Breast epithelium (tissue), 3 donors: ENCODE results near the gene PPP1R12B.

Source experiments
- POLR2A ChIP-seq: fragments of 450-650 bp; IDR thresholded peaks from one replicate; pipeline ENCODE4 v1.6.1; 2016; ENCODE audit warnings: antibody characterized with exemption, mild to moderate bottlenecking, moderate library complexity
- POLR2AphosphoS5 ChIP-seq, 3 donors: sonication (generic); formaldehyde crosslinking; IDR thresholded peaks; one replicate each; pipeline ENCODE4 v1.6.1; 2017; ENCODE audit warnings: antibody characterized with exemption in 3 of 3
- TF ChIP-seq, protein P1 (sequence below), 3 donors: fragments of 450-650 bp; IDR thresholded peaks; one replicate each; pipeline ENCODE4 v1.5.1; 2016 to 2017; ENCODE audit warnings: antibody characterized with exemption in 3 of 3, mild to moderate bottlenecking in 3 of 3, moderate library complexity in 3 of 3

GRCh38 chr1:202324646-202325045 is 23.9 kb upstream of the PPP1R12B start:
- TF ChIP-seq, protein P1, sequence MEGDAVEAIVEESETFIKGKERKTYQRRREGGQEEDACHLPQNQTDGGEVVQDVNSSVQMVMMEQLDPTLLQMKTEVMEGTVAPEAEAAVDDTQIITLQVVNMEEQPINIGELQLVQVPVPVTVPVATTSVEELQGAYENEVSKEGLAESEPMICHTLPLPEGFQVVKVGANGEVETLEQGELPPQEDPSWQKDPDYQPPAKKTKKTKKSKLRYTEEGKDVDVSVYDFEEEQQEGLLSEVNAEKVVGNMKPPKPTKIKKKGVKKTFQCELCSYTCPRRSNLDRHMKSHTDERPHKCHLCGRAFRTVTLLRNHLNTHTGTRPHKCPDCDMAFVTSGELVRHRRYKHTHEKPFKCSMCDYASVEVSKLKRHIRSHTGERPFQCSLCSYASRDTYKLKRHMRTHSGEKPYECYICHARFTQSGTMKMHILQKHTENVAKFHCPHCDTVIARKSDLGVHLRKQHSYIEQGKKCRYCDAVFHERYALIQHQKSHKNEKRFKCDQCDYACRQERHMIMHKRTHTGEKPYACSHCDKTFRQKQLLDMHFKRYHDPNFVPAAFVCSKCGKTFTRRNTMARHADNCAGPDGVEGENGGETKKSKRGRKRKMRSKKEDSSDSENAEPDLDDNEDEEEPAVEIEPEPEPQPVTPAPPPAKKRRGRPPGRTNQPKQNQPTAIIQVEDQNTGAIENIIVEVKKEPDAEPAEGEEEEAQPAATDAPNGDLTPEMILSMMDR (IDR thresholded peaks at IDR 0.05), result no peak
- TF ChIP-seq POLR2AphosphoS5 (IDR thresholded peaks at IDR 0.05) (no peak), POLR2A (no peak)
